ENCODE results near the gene PRAMEF5.
"Not testable (repeated sequence)": the region's sequence is repeated elsewhere in the genome, so short reads cannot be mapped to it uniquely, and the experiment has no call there.

The PRAMEF5 gene

DNA sequence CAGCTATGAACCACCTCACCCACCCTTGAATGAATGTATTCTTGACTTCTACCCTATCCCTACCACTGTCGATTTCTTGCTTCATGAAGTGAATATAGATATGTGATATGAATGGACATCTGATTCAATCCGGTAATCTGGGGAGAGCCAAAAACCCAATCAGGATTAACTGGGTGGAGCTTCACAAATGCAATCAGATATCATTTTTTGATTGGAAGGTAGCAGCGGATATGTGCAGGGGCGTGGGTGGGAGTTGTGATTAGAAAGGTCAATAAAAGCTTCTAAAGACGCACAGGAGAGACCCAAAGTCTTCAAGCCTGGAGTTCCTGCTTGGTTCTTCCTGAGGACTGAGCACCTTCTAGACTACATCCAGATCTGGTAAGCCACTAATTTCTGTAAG lies at the start of gene PRAMEF5:
PRAMEF5 (plus strand) TSS at position 301 of the 400 bp plus-strand sequence. CDS start 5,071 bp downstream, outside the sequence.
- not testable (repeated sequence) for DNase-seq (ENCODE audit: low spot score)

DNA sequence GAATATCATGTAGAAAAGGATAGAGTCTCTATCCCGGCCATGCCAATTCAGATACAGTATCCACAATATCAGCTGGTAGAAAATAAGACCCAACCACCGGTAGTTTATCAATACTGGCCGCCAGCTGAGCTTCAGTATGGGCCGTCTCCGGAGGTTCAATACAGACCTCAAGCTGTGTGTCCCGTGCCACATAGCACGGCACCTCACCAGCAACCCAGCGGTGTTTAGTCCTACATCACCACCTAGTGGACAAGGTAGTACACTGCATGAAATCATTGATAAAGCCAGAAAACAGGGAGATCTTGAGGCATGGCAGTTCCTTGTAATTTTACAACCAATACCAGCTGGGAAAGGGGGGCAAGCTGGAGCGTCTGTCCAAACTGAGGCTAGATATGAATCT lies 45.3 kb upstream of the PRAMEF5 start:
- not testable (repeated sequence) for DNase-seq (ENCODE audit: low spot score)

DNA sequence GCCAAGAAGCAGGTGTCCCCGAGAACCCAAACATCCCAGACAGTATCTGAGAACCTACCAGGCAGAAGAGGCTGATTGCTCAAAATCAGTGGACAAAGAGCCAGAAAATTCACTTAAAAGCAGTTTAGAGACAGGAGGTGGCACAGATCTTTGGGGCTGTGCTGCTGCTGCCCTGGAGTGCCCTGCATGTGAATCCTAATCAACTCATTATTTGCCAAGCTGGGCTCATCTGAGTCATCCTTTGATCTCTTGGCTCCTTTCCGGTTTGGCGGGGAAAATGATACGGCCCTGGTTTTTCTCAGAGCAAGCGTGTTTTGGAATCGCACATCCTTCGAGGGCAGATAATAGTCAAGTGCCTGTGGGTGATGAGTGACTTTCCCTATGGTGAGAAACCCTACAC lies 37.4 kb upstream of the PRAMEF5 start:
- DNase-seq (ENCODE audit: low spot score), result not testable (repeated sequence)

DNA sequence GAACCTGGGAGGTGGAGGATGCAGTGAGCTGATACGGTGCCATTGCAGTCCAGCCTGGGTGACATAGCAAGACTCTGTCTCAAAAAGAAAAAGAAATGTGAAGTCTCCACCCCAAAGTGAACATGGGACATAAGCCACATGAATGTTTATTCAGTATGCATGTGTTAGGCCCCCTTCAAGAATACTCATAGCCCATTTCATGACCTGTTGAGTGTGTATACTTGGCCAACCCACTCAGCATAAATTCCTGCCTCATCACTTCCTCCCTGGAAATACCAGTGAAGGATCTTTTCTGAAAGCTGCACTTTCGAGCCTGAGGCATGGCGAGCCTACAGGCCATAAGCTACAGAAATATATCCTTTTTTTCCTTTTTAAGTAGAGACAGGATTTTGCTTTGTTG lies 34.8 kb upstream of the PRAMEF5 start:
- DNase-seq (ENCODE audit: low spot score), result not testable (repeated sequence)

DNA sequence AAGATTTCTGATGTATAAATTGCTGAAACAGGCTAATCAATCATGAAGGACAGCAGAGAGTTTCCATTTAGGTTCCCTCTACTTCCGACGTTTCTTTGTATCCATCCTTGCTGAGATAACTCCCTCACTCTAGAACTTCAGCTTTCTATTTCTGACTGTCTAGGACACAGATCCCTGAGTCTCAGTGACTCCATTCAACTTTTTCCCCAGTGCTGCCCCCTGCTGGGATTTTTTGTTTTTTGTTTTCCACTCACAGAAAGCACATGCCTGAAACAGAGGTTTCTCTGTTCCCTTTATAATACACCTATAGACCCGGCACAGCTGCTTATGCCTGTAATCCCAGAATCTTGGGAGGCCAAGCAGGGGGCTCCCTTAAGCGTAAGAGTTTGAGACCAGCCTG lies 31.2 kb upstream of the PRAMEF5 start:
- DNase-seq (ENCODE audit: low spot score), result not testable (repeated sequence)

DNA sequence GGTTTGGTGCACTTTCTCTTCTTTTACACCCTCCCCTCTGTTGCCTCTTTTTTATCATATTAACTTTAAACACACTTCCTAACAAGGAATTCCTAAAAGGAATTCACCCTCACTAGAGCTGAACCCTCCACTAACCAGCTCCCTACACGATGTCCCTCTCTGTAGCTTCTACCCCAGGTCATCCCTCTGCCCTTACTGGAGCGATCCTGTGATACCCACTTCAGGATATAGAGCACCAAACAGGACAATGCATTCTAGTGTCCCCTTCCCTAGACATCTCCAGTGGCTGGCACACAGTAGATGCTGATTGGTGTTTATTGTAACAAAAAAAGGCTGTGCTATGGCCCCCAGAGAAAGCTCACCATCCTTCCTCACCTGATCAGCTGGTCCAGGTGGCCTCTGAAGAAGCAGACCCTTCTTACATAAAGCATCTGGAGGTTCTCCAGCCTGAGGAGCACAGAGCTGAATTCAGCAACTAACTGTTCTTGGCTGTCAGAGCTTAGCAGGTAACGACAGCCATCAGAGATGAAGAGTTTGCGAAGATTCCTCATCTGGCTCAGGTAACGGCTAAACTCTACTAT lies 29.4 kb upstream of the PRAMEF5 start:
- DNase-seq (ENCODE audit: low spot score), result no peak

DNA sequence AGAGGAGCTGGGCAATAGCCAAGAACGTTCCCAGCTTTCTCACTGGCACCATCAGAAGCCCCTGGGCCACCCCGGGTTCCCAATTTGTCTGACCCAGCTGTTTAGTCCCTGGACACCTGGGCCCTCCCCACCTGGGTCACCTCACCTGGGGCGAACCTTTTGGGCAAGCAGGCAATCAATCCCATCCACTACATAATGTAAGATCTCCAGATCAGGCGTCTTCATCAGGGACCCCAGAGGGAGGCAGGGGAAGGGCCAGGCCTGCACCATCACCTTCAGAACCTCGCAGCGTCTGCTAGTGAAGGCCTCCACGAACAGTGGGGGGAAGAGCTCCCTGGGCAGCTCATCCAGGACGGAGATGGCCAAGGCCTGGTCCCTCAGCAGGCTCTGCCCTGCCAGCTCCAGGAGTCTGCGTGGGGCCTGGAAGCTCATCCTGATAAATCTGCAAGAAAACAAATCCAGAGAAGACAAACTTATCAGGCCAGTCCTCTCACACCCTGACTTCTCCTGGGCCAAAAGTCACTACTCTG lies 28.3 kb upstream of the PRAMEF5 start, which contains the start of gene PRAMEF18:
PRAMEF18 (minus strand) TSS at position 480 of the 530 bp plus-strand sequence; CDS start at position 432, 48 bp downstream.
- DNase-seq (ENCODE audit: low spot score), result not testable (repeated sequence)

DNA sequence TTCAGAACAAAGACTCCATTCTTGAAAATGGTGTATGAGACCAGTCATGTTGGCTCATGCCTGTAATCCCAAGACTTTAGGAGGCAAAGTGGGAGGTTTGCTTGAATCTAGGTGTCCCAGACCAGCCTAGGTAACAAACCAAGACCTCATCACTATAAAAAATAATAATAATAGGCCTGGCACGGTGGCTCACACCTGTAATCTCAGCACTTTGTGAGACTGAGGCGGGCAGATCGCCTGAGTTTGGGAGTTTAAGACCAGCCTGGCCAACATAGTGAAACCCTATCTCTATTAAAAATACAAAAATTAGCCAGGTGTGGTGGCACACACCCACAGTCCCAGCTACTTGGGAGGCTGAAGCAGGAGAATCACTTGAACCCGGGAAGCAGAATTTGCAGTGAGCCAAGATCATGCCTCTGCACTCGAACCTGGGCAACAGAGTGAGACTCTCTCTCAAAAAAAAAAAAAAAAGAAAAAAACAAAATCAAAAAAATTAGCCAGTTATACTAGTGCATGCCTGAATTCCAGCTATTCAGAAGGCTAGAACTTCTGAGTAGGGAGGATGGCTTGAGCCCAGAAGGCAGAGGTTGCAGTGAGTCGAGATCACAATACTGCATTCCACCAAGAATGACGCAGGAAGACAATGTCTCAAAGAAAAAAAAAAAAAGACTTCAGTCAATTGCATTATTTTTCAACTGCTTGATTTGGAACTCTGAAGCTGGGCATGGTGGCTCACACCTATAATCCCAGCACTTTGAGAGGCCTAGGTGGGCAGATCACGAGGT lies 26.5 kb upstream of the PRAMEF5 start:
- DNase-seq (ENCODE audit: low spot score), result not testable (repeated sequence)

DNA sequence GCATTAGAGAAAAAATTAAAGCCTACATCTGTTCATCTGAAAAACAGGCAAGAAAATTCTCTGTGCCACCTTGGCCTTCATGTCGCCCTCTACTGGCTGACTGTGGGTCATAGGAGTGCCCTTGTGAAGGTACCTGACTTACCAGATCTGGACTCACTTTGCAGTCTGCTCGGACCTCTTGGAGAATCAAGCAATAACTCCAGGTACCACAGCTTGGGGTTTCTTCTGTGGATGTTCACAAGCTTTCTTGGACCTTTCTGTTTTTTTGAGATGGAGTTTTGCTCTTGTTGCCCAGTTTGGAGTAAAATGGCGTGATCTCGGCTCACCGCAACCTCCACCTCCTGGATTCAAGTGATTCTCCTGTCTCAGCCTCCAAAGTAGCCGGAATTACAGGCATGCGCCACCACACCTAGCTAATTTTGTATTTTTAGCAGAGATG lies 25.6 kb upstream of the PRAMEF5 start:
- DNase-seq (ENCODE audit: low spot score), result peak; percentile 33

DNA sequence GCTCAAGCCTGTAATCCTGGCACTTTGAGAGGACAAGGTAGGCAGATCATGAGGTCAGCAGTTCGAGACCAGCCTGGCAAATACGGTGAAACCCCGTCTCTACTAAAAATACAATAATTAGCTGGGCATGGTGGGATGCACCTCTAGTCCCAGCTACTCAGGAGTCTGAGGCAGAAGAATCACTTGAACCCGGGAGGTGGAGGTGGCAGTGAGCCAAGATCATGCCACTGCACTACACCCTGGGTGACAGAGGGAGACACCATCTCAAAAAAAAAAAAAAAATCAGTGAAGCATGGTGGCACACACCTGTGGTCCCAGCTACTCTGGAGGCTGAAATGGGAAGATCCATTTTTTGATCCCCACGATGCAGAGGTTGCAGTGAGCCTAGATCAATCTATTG lies 23.9 kb upstream of the PRAMEF5 start:
- not testable (repeated sequence) for DNase-seq (ENCODE audit: low spot score)

DNA sequence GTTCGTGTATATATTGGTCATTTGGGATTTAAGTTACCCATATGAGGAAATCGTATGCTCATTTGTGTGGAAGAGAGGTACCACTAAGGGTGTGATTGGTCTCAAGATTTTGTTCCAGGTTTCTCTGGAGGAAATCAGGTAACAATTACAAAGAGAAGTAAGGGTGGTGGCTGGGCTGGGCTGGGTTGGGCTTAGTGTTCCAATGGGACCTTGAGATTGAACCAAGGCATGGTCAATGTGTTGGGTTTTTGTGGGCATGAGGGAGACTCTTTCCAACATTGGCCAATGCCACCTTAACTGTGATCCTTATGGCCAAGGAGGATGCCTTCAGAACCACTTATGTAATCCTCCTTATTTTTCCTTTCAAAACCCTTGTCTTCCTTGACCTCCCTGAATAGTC lies 23.4 kb upstream of the PRAMEF5 start:
- not testable (repeated sequence) for DNase-seq (ENCODE audit: low spot score)

DNA sequence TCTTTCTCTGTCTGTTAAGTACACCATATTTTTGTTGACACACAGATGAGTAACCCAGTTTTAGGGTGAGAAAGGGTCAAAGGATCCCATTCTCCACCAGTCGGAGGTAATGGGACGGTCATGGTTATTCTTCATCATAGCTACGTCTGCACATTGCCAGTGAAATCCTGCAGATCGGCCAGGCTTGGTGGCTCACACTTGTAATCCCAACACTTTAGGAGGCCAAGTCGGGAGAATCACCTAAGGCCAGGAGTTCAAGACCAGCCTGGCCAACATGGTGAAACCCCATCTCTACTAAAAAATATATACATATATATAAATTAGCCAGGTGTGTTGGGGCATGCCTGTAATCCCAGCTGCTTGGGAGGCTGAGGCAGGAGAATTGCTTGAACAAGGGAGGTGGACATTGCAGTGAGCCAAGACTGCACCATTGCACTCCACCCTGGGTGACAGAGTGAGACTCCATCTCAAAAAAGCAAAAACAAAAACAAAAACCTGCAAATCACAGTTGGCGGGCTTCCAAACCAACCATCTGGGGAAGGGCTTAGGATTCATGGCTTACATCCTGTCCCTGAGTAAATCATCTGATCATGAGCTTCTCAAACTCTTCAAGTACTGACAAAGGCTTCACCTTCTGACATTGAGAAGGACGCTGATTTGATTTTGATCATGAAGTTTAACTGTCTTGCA lies 22.8 kb upstream of the PRAMEF5 start:
- not testable (repeated sequence) for DNase-seq (ENCODE audit: low spot score)

DNA sequence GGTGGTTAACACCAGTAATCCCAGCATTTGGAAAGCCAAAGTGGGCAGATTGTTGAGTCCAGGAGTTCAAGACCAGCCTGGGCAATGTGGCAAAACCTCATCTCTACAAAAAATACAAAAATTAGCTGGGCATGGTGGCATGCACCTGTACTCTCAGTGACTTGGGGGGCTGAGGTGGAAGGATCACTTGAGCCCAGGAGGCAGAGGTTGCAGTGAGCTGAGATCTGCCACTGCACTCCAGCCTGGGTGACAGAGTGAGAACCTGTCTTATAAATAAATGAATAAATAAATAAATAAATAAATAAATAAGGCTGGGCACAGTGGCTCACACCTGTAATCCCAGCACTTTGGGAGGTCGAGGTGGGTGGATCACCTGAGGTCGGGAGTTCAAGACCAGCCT lies 21.9 kb upstream of the PRAMEF5 start:
- DNase-seq (ENCODE audit: low spot score), result not testable (repeated sequence)

DNA sequence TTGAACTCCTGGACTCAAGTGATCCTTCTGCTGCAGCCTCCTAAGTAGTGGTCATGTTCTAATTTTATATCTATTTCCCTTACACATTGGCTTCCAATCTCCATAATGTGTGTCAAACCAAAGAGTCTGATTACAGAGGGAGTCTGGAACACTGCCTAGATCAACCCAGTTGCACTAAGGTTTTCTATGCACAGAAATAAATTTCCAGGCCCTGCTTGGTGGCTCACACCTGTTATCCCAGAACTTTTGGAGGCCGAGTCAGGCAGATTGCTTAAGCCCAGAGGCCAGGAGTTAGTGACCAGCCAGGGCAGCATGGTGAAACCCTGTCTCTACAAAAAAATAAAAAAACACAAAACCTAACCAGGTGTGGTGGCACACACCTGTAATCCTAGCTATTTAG lies 19.9 kb upstream of the PRAMEF5 start:
- not testable (repeated sequence) for DNase-seq (ENCODE audit: low spot score)

DNA sequence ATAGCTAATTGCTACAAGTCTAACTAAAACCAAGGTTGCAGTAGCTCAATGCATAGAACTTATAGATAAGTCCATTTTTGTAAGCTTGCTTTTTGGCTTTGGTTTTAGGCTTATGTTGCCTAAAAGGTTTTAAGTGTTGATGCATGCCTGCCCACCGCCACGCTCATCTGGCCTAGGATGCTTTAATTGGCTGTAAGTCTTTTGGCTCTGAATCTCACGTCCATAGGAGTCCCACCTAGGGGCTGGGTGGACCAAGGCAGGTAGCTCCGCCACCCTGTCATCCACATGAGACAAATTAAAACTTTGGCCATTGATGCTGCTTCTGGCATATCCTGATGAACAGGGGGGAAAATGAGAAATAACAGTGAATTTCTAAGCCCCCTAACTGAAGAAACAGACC lies 16.4 kb upstream of the PRAMEF5 start:
- DNase-seq (ENCODE audit: low spot score), result not testable (repeated sequence)

DNA sequence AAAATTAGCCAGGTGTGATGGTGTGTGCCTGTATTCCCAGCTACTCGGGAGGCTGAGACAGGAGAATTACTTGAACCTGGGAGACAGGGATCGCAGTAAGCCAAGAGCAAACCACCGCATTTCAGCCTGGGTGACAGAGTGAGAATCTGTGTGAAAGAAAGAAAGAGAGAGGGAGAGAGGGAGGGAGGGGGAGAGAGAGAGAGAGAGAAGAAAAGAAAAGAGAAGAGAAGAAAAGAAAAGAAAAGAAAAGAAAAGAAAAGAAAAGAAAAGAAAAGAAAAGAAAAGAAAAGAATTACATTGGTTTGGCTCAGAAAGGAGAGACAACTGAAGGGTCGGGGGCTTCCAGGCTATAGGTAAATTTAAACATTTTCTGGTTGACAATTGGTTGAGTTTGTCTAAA lies 14.4 kb upstream of the PRAMEF5 start:
- not testable (repeated sequence) for DNase-seq (ENCODE audit: low spot score)

DNA sequence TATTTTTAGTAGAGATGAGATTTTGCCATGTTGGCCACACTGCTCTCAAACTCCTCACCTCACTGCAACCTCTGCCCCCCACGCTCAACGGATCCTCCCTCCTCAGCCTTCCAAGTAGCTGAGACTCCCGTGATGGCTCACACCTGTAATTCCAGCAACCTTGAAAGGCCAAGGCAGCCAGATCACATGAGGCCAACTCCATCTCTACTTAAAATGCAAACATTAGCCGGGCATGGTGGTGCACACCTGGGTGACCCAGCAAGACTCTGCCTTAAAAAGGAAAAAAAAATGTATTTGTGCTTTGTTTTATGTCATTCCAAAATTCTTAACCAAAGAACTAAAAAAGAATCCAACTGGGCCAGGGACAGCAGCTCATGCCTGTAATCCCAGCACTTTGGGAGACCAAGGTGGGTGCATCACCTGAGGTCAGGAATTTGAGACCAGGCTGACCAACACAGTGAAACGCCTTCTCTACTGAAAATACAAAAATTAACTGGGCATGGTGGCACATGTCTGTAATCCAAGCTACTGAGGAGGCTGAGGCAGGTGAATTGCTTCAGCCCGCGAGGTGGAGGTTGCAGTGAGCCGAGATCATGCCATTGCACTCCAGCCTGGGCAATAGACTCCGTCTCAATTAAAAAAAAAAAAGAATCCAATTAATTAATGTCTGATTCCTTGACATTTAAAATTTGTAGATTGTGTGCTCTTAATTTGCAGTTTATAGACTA lies 10.3 kb upstream of the PRAMEF5 start:
- not testable (repeated sequence) for DNase-seq (ENCODE audit: low spot score)

DNA sequence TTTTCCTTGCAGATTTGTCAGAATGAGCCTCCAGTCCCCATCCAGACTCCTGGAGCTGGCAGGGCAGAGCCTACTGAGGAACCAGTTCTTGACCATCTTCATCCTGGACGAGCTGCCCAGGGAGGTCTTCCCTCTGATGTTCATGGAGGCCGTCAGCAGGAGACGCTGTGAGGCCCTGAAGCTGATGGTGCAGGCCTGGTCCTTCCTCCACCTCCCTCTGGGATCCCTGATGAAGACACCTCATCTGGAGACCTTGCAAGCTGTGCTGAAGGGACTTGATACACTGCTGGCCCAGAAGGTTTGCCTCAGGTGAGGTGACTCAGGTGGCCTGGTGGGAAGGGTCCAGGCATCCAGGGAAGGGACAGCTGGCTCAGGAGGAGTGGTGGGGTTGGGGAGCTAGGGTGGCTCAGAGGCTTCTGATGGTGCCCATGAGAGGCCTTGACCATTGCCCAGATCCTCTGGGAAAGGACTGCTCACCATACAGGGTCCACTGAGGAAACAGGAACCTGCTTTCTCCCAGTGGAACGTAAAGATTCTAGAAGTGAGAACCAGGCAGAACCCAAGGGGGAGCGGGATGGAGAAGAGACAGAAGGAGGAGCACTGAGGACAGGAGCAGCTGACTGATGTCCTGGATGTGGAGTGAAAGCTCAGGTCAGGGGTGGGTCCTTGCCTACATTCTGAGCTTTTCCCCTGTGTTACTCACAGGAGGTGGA lies 8.0 kb upstream of the PRAMEF5 start:
- DNase-seq (ENCODE audit: low spot score), result not testable (repeated sequence)

DNA sequence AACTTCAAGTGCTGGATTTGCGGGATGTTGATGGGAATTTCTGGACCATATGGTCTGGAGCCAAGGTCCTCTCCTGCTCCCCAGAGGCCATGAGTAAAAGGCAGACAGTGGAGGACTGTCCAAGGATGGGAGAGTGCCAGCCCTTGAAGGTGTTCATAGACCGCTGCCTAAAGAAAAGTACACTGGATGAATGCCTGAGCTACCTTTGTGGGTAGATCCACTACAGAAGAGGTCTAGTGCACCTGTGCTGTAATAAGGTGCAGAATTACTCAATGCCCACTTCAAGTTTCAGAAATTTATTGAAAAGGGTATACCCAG lies 7.5 kb upstream of the PRAMEF5 start:
- not testable (repeated sequence) for DNase-seq (ENCODE audit: low spot score)

DNA sequence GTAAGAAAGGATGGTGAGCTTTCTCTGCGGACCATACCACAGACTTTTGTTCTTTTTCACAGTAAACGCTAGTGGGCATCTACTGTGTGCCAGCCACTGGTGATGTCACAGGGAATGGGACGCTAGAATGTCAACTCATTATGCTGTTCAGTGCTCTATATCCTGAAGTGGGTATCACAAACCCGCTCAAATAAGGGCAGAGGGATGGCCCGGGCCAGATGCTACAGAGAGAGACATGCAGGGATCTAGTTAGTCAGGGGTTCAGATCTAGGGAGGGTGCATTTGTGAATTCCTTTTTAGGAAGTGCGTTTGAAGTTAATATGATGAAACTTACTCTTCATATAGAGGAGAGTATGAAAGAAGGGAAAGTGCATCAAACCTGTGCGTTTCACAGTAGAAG lies 6.9 kb upstream of the PRAMEF5 start:
- DNase-seq (ENCODE audit: low spot score), result not testable (repeated sequence)

DNA sequence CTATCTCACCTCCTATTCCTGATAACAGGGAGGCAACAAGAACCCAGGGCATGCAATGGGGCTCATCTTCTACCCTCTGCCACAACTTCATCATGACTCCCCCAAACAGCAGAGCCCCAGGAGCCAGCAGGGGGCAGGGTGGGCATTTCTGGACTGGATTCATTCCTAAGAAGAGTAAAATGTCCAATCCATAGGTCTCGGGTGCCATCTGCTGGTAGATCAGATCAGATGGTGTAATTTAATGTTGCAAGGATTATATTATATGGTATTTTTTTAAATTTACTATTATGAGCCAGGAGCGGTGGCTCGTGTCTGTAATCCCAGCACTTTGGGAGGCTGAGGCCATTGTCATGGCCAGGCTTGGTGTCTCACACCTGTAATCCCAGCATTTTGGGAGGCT lies 11.1 kb downstream of the PRAMEF5 start:
- DNase-seq (ENCODE audit: low spot score), result not testable (repeated sequence)

Measured in hematopoietic multipotent progenitor cell treated with erythropoietin and hydrocortisone succinate and interleukin-3 and kit ligand, for 15 days (in vitro differentiated cells).